GM21825 (cell line): ENCODE results near the gene PORCN.
A peak's percentile ranks its signal among the peaks of the same experiment; 100 is the strongest.
"Not testable (repeated sequence)": the region's sequence is repeated elsewhere in the genome, so short reads cannot be mapped to it uniquely, and the experiment has no call there.

Experiments
- ATAC-seq: cut with Tn5 transposase; IDR thresholded peaks from one replicate; pipeline ENCODE4 v1.9.1; 2021; ENCODE audit warnings: mild to moderate bottlenecking, moderate library complexity; ENCODE audit not compliant: unreplicated experiment

PORCN gene

GRCh38 chrX:48538641-48539344 is 30.0 kb downstream of the PORCN start:
- no peak for ATAC-seq

DNA sequence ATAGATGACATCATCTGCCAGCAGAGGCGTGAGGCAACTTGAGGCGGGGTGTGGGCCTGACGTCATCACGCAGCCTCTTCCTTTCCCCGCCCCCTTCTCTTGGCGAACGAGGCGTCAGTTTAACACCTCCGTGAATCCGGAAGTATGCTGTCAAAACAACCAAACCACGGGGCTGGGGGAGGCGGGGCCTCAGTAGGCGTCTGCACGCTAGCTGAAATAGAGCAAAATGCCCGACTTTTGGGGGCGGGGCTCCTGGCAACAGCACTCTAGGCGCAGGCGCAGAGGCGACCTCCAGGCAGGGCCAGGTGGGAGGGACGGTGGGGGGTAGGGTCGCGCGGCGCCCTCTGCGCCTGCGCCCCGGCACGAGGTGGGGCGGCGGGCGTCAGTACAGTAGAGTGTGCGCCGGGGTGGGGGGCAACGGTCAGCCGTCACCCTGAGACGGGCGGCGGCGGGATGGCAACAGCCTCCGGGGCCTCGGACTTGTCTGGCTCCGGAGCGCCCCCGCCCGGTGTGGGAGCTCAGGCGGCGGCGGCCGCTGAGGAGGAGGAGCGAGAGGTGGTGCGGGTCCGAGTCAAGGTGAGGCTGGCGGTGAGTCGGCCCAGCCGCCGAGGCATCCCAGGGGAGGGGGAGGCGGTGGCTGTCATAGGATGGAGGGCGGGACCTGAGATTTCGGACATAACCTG is 30.7 kb downstream of the PORCN start, which contains the start of gene TBC1D25:
TBC1D25 (plus strand) TSS at position 370 of the 683 bp plus-strand sequence; CDS start at position 454, 84 bp downstream.
- peak; percentile 73 for ATAC-seq

GRCh38 chrX:48540028-48540375 is 31.2 kb downstream of the PORCN start:
- peak; percentile 22 for ATAC-seq

GRCh38 chrX:48540480-48540879 is 31.7 kb downstream of the PORCN start:
- no peak for ATAC-seq

DNA sequence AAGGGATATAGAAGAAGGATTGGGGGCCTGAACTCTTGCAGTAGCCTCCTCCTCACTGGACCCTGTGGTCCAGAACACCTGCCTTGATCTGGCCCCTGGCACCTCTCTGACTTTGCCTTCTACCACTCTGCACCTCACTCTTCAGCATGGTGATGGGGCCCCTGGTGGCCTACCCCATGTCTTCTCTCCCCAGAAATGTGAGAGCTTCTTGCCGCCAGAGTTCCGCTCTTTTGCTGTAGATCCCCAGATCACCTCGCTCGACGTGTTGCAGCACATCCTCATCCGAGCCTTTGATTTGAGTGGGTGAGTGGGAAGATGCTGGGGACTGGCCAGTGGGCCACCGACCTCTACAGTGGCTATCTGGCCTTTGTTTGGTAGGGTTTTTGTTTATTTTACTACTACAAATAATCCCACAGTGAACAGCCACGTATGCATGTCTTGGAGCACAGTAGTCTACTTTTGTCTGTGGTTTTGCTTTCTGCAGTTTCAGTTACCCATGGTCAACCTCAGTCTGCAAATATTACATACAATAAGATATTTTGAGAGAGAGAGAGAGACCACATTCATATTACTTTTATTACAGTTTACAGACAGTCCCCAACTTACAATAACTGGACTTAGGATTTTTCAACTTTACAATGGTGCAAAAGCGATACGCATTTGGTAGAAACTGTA is 32.5 kb downstream of the PORCN start:
- ATAC-seq, result no peak

DNA sequence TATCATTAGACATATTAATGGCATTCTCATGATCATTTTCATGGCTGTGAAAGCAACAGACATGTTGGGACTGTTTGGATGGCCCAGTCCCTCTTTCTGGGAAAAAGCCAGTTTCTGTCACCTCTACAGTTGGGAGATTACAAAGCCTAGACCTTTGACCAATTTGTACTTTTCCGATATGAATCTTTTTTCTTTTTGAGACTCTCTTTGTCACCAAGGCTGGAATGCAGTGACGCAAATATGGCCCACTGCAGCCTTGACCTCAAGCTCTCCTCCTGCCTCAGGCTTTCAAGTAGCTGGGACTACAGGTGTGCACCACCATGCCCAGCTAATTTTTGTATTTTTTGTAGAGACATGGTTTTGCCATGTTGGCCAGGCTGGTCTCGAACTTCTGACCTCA is 40.1 kb downstream of the PORCN start:
- no peak for ATAC-seq

DNA sequence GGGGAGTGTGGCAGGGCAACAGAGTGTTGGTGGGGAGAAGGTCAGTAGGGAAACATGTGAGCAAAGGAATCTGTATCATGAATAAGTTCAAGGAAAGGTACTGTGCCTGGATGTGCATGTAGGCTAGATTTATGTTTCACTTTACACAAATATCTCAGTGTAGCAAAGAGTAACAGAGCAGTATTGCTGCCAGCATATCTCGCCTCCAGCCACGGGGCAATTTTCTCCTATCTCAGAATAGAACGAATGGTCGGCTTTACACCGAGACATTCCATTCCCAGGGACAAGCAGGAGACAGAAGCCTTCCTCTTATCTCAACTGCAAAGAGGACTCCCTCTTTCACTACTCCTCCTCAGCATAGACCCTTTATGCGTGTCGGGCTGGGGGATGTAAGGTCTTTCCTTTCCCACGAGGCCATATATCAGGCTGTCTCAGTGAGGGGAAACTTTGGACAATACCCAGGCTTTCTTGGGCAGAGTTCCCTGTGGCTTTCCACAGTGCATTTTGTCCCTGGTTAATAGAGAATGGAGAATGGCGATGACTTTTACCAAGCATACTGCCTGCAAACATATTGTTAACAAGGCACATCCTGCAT is 47.0 kb downstream of the PORCN start:
- ATAC-seq, result not testable (repeated sequence)

DNA sequence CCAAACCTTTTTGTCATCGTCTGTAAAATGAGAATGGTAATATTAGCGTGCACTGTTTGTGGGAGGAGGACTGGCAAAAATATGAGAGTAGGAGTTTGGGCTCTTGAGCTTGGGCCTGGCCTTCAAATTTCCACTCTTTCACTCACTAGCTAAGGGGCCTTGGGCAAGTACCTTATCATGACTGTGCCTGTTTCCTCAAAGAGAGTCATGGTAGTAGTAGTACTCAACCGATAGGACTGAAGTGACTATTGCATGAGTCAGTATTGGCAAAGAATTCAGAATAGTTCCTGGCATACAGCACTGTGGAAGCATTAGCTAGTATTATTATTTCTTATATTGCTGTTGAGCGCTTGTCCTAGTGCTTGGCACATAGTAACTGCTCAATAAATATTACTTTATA is 49.5 kb downstream of the PORCN start:
- ATAC-seq, result no peak

GRCh38 chrX:48559636-48560035 is 50.8 kb downstream of the PORCN start:
- no peak for ATAC-seq

DNA sequence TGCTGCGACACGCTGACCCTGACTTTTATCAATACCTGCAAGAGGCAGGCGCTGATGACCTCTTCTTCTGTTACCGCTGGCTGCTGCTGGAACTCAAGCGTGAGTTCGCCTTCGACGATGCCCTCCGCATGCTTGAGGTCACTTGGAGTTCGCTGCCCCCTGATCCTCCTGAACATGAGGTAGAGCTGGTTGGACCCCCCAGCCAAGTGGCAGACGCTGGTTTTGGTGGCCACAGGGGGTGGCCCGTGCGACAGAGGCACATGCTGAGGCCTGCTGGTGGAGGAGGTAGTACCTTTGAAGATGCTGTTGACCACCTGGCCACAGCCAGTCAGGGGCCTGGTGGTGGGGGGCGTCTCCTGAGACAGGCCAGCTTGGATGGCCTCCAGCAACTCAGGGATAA is 51.3 kb downstream of the PORCN start:
- no peak for ATAC-seq

GRCh38 chrX:48560681-48561080 is 51.9 kb downstream of the PORCN start:
- ATAC-seq, result no peak

GRCh38 chrX:48569958-48570357 is 61.2 kb downstream of the PORCN start:
- peak; percentile 41 for ATAC-seq
